ENCODE measurements around the gene NRXN2.

The NRXN2 gene

GRCh38 chr11:64695548-64695947 lies 27.4 kb downstream of the NRXN2 start:
- Histone ChIP-seq H3K9ac (ENCODE audit: low read length) (no peak overlapping the region), H3K27me3 (ENCODE audit: insufficient read depth, low read length) (peaks cover 6% of the 10 kb centered on the region), H3K4me1 (ENCODE audit: insufficient read depth, low read length, severe bottlenecking) (peaks cover 9% of the 10 kb centered on the region), H3K4me3 (ENCODE audit: low read depth, low read length, poor library complexity, severe bottlenecking) (no peak overlapping the region), H2AFZ (ENCODE audit: low read length) (no peak overlapping the region), H3F3A (ENCODE audit: insufficient read depth, low read length) (no peaks in the 10 kb centered on the region), H3K4me2 (ENCODE audit: low read length) (no peak overlapping the region), H3K9me2 (ENCODE audit: low read depth, low read length) (no peaks in the 10 kb centered on the region), H4K20me1 (ENCODE audit: insufficient read depth, low read length) (no peaks in the 10 kb centered on the region), H3K27ac (ENCODE audit: low read depth, low read length, poor library complexity, severe bottlenecking) (no peak overlapping the region), H3K79me2 (ENCODE audit: insufficient read depth, low read length) (no peaks in the 10 kb centered on the region), H3K36me3 (ENCODE audit: insufficient read depth, low read length) (no peaks in the 10 kb centered on the region), H3K9me3 (ENCODE audit: low read length) (no peaks in the 10 kb centered on the region)
- TF ChIP-seq CTCF (IDR thresholded peaks at IDR 0.05; ENCODE audit: low read length) (no peak), EZH2 (IDR thresholded peaks at IDR 0.05; ENCODE audit: borderline replicate concordance, low read length) (no peak)

- no peaks in the 10 kb centered on the region for H3K9me2 ChIP-seq (ENCODE audit: low read depth, low read length)
- no peaks in the 10 kb centered on the region for H3K27me3 ChIP-seq (ENCODE audit: insufficient read depth, low read length)
- H3K79me2 ChIP-seq (ENCODE audit: insufficient read depth, low read length) = no peaks in the 10 kb centered on the region
- no peaks in the 10 kb centered on the region for H3F3A ChIP-seq (ENCODE audit: insufficient read depth, low read length)
- H3K4me1 ChIP-seq (ENCODE audit: insufficient read depth, low read length, severe bottlenecking) = peaks cover 9% of the 10 kb centered on the region
- H3K36me3 ChIP-seq (ENCODE audit: insufficient read depth, low read length) = no peaks in the 10 kb centered on the region
- TF ChIP-seq CTCF (IDR thresholded peaks at IDR 0.05; ENCODE audit: low read length) = no peak
- no peak for TF ChIP-seq EZH2 (IDR thresholded peaks at IDR 0.05; ENCODE audit: borderline replicate concordance, low read length)
- H4K20me1 ChIP-seq (ENCODE audit: insufficient read depth, low read length) = no peaks in the 10 kb centered on the region
- H3K4me3 ChIP-seq (ENCODE audit: low read depth, low read length, poor library complexity, severe bottlenecking) = no peak overlapping the region
- no peak overlapping the region for H3K4me2 ChIP-seq (ENCODE audit: low read length)
- no peak overlapping the region for H3K9ac ChIP-seq (ENCODE audit: low read length)
- H2AFZ ChIP-seq (ENCODE audit: low read length) = no peak overlapping the region
- no peak overlapping the region for H3K27ac ChIP-seq (ENCODE audit: low read depth, low read length, poor library complexity, severe bottlenecking)
- H3K9me3 ChIP-seq (ENCODE audit: low read length) = no peaks in the 10 kb centered on the region
Measured at GRCh38 chr11:64694821-64695365, 28.1 kb downstream of the NRXN2 start.

GRCh38 chr11:64694026-64694755 lies 28.8 kb downstream of the NRXN2 start:
- H3K9me2 ChIP-seq (ENCODE audit: low read depth, low read length) = no peaks in the 10 kb centered on the region
- peaks cover 9% of the 10 kb centered on the region for H3K4me1 ChIP-seq (ENCODE audit: insufficient read depth, low read length, severe bottlenecking)
- H3K9me3 ChIP-seq (ENCODE audit: low read length) = no peaks in the 10 kb centered on the region
- no peaks in the 10 kb centered on the region for H3F3A ChIP-seq (ENCODE audit: insufficient read depth, low read length)
- H3K27ac ChIP-seq (ENCODE audit: low read depth, low read length, poor library complexity, severe bottlenecking) = no peak overlapping the region
- no peak overlapping the region for H3K4me2 ChIP-seq (ENCODE audit: low read length)
- no peaks in the 10 kb centered on the region for H3K36me3 ChIP-seq (ENCODE audit: insufficient read depth, low read length)
- H2AFZ ChIP-seq (ENCODE audit: low read length) = no peak overlapping the region
- H3K27me3 ChIP-seq (ENCODE audit: insufficient read depth, low read length) = no peaks in the 10 kb centered on the region
- no peak for TF ChIP-seq EZH2 (IDR thresholded peaks at IDR 0.05; ENCODE audit: borderline replicate concordance, low read length)
- H3K9ac ChIP-seq (ENCODE audit: low read length) = no peak overlapping the region
- no peak overlapping the region for H3K4me3 ChIP-seq (ENCODE audit: low read depth, low read length, poor library complexity, severe bottlenecking)
- H4K20me1 ChIP-seq (ENCODE audit: insufficient read depth, low read length) = no peaks in the 10 kb centered on the region
- H3K79me2 ChIP-seq (ENCODE audit: insufficient read depth, low read length) = no peaks in the 10 kb centered on the region
